Esophagus squamous epithelium (tissue), 4 donors: ENCODE measurements around the gene ESRRB.

Experiments used
- POLR2A ChIP-seq, 4 donors: fragments of 450-650 bp; IDR thresholded peaks; one replicate each; pipeline ENCODE4 v1.6.1; 2017; ENCODE audit warnings: antibody characterized with exemption in 4 of 4, mild to moderate bottlenecking in 4 of 4, moderate library complexity in 3 of 4
- TF ChIP-seq, protein P1 (sequence below), 6 experiments: fragments of 450-650 bp in 4 of 6; fragments of 200-600 bp in 2 of 6; sonication (generic) in 2 of 6; IDR thresholded peaks; one replicate each; pipeline ENCODE4 v1.5.1; 2016 to 2019; ENCODE audit warnings: antibody characterized with exemption in 6 of 6, mild to moderate bottlenecking in 4 of 6, moderate library complexity in 4 of 6

DNA sequence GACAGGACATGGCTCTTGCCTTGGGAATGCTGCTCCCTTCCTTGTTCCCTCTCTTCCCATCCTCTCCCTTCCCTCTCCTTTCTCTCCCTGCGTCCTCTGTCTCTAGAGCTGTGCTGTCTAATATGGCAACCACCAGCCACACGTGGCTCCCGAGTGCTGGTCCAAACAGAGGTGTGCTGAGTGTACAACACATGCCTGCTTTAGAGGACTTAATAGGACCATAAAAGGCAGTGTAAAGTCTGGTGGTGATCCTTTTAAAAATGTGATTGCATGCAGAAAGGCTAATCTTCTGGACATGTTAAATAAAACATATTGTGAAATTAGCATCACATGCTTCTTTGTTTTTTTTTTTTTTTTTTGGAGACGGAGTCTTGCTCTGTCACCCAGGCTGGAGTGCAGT is 87.2 kb downstream of the ESRRB start:
- no peak for TF ChIP-seq POLR2A (IDR thresholded peaks at IDR 0.05)
- TF ChIP-seq, protein P1, sequence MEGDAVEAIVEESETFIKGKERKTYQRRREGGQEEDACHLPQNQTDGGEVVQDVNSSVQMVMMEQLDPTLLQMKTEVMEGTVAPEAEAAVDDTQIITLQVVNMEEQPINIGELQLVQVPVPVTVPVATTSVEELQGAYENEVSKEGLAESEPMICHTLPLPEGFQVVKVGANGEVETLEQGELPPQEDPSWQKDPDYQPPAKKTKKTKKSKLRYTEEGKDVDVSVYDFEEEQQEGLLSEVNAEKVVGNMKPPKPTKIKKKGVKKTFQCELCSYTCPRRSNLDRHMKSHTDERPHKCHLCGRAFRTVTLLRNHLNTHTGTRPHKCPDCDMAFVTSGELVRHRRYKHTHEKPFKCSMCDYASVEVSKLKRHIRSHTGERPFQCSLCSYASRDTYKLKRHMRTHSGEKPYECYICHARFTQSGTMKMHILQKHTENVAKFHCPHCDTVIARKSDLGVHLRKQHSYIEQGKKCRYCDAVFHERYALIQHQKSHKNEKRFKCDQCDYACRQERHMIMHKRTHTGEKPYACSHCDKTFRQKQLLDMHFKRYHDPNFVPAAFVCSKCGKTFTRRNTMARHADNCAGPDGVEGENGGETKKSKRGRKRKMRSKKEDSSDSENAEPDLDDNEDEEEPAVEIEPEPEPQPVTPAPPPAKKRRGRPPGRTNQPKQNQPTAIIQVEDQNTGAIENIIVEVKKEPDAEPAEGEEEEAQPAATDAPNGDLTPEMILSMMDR (IDR thresholded peaks at IDR 0.05) = no peak
